ENCODE measurements around the gene NOVA2. TPM values are rescaled to one million over a fixed set of nuclear protein-coding genes. Genes with fewer than 3 reads are reported as not detected.

NOVA2 gene
- polyA plus RNA-seq (2013, experiment 1 of 2), result 0.93 TPM
- 0.98 TPM for polyA plus RNA-seq (2013, experiment 2 of 2)

GRCh38 chr19:45973553-45974338, at the start of gene NOVA2:
Gene NOVA2 (minus strand): TSS chr19:45973865. CDS start chr19:45973351, 514 bp downstream.
- no peak within 1 kb of the TSS for H3K27ac ChIP-seq (ENCODE audit: low read depth, low read length)
- H2BK15ac ChIP-seq (replicated peaks; ENCODE audit: low read depth), result no peak within 1 kb of the TSS
- no peaks in the 10 kb centered on the region for H3K27me3 ChIP-seq (ENCODE audit: insufficient read depth, low read length, poor library complexity)
- H3K23ac ChIP-seq (ENCODE audit: low read length), result no peak within 1 kb of the TSS
- H3K79me2 ChIP-seq (ENCODE audit: control insufficient read depth, insufficient read depth, low read length), result no peaks in the 10 kb centered on the region
- peak; percentile 89 for DNase-seq
- H3K4me1 ChIP-seq (ENCODE audit: control insufficient read depth, low read depth, low read length), result no peaks in the 10 kb centered on the region
- H3K79me1 ChIP-seq (ENCODE audit: low read length), result no peaks in the 10 kb centered on the region
- no peak within 1 kb of the TSS for H3K4me2 ChIP-seq (ENCODE audit: low read length)
- H4K5ac ChIP-seq (ENCODE audit: low read length), result no peak within 1 kb of the TSS
- H2BK5ac ChIP-seq (ENCODE audit: low read length), result no peak within 1 kb of the TSS
- no peak within 1 kb of the TSS for H3K4me3 ChIP-seq (ENCODE audit: low read length)
- no peak within 1 kb of the TSS for H3K9ac ChIP-seq (ENCODE audit: low read length)
- WGBS (ENCODE audit: extremely low coverage, insufficient coverage, low lambda C conversion rate), result no CpG with 5 or more reads among the region's 58 CpGs
- no peaks in the 10 kb centered on the region for H3K36me3 ChIP-seq (ENCODE audit: control insufficient read depth, insufficient read depth, low read length)
- no peak within 1 kb of the TSS for H3K18ac ChIP-seq (ENCODE audit: low read length)
- no peak within 1 kb of the TSS for H2AK5ac ChIP-seq (ENCODE audit: low read length)
- no peak within 1 kb of the TSS for H3K4ac ChIP-seq (ENCODE audit: low read depth, low read length)
- no peak within 1 kb of the TSS for H3K56ac ChIP-seq (ENCODE audit: low read length)
- no peak within 1 kb of the TSS for H4K8ac ChIP-seq (ENCODE audit: low read depth, low read length)
- no peak within 1 kb of the TSS for H2BK120ac ChIP-seq (ENCODE audit: low read depth, low read length)

GRCh38 chr19:46023311-46023779, 49.7 kb upstream of the NOVA2 start:
- H4K5ac ChIP-seq (ENCODE audit: low read length), result no peak overlapping the region
- H2BK15ac ChIP-seq (replicated peaks; ENCODE audit: low read depth), result no peak overlapping the region
- H2AK5ac ChIP-seq (ENCODE audit: low read length), result no peak overlapping the region
- H3K79me1 ChIP-seq (ENCODE audit: low read length), result no peaks in the 10 kb centered on the region
- no peaks in the 10 kb centered on the region for H3K79me2 ChIP-seq (ENCODE audit: control insufficient read depth, insufficient read depth, low read length)
- no peak for DNase-seq
- H3K27me3 ChIP-seq (ENCODE audit: insufficient read depth, low read length, poor library complexity), result no peaks in the 10 kb centered on the region
- no peaks in the 10 kb centered on the region for H3K4me1 ChIP-seq (ENCODE audit: control insufficient read depth, low read depth, low read length)
- no peak overlapping the region for H3K56ac ChIP-seq (ENCODE audit: low read length)
- H3K9ac ChIP-seq (ENCODE audit: low read length), result no peak overlapping the region
- H3K4ac ChIP-seq (ENCODE audit: low read depth, low read length), result no peak overlapping the region
- H2BK120ac ChIP-seq (ENCODE audit: low read depth, low read length), result no peak overlapping the region
- H3K18ac ChIP-seq (ENCODE audit: low read length), result no peak overlapping the region
- H2BK5ac ChIP-seq (ENCODE audit: low read length), result no peak overlapping the region
- no peak overlapping the region for H4K8ac ChIP-seq (ENCODE audit: low read depth, low read length)
- H3K27ac ChIP-seq (ENCODE audit: low read depth, low read length), result no peak overlapping the region
- H3K23ac ChIP-seq (ENCODE audit: low read length), result no peak overlapping the region
- no peaks in the 10 kb centered on the region for H3K36me3 ChIP-seq (ENCODE audit: control insufficient read depth, insufficient read depth, low read length)
- no CpG with 5 or more reads among the region's 11 CpGs for WGBS (ENCODE audit: extremely low coverage, insufficient coverage, low lambda C conversion rate)
- no peak overlapping the region for H3K4me3 ChIP-seq (ENCODE audit: low read length)
- H3K4me2 ChIP-seq (ENCODE audit: low read length), result no peak overlapping the region

- Histone ChIP-seq H3K27me3 (ENCODE audit: insufficient read depth, low read length, poor library complexity) (no peaks in the 10 kb centered on the region), H3K4me1 (ENCODE audit: control insufficient read depth, low read depth, low read length) (no peaks in the 10 kb centered on the region), H3K4me2 (ENCODE audit: low read length) (no peak within 1 kb of the TSS), H3K23ac (ENCODE audit: low read length) (no peak within 1 kb of the TSS), H4K5ac (ENCODE audit: low read length) (no peak within 1 kb of the TSS), H3K4ac (ENCODE audit: low read depth, low read length) (no peak within 1 kb of the TSS), H3K79me2 (ENCODE audit: control insufficient read depth, insufficient read depth, low read length) (no peaks in the 10 kb centered on the region), H3K27ac (ENCODE audit: low read depth, low read length) (no peak within 1 kb of the TSS), H3K18ac (ENCODE audit: low read length) (no peak within 1 kb of the TSS), H2BK5ac (ENCODE audit: low read length) (no peak within 1 kb of the TSS), H4K8ac (ENCODE audit: low read depth, low read length) (no peak within 1 kb of the TSS), H2BK120ac (ENCODE audit: low read depth, low read length) (no peak within 1 kb of the TSS), H3K56ac (ENCODE audit: low read length) (no peak within 1 kb of the TSS), H2AK5ac (ENCODE audit: low read length) (no peak within 1 kb of the TSS), H3K9ac (ENCODE audit: low read length) (no peak within 1 kb of the TSS), H3K36me3 (ENCODE audit: control insufficient read depth, insufficient read depth, low read length) (no peaks in the 10 kb centered on the region), H3K79me1 (ENCODE audit: low read length) (no peaks in the 10 kb centered on the region), H3K4me3 (ENCODE audit: low read length) (no peak within 1 kb of the TSS), H2BK15ac (replicated peaks; ENCODE audit: low read depth) (no peak within 1 kb of the TSS)
- DNase-seq, result no peak
- WGBS (ENCODE audit: extremely low coverage, insufficient coverage, low lambda C conversion rate), result no CpG with 5 or more reads among the region's 47 CpGs
Measured at GRCh38 chr19:46022431-46023310, 49.0 kb upstream of the NOVA2 start, which contains the start of gene PGLYRP1. Gene PGLYRP1 (minus strand): TSS chr19:46023053. CDS start chr19:46023021, 32 bp downstream.

GRCh38 chr19:46022061-46022430, 48.4 kb upstream of the NOVA2 start:
- Histone ChIP-seq H3K23ac (ENCODE audit: low read length) (no peak overlapping the region), H3K79me2 (ENCODE audit: control insufficient read depth, insufficient read depth, low read length) (no peaks in the 10 kb centered on the region), H2AK5ac (ENCODE audit: low read length) (no peak overlapping the region), H3K4ac (ENCODE audit: low read depth, low read length) (no peak overlapping the region), H2BK15ac (replicated peaks; ENCODE audit: low read depth) (no peak overlapping the region), H3K36me3 (ENCODE audit: control insufficient read depth, insufficient read depth, low read length) (no peaks in the 10 kb centered on the region), H3K4me2 (ENCODE audit: low read length) (no peak overlapping the region), H3K4me1 (ENCODE audit: control insufficient read depth, low read depth, low read length) (no peaks in the 10 kb centered on the region), H4K5ac (ENCODE audit: low read length) (no peak overlapping the region), H3K27ac (ENCODE audit: low read depth, low read length) (no peak overlapping the region), H3K27me3 (ENCODE audit: insufficient read depth, low read length, poor library complexity) (no peaks in the 10 kb centered on the region), H3K56ac (ENCODE audit: low read length) (no peak overlapping the region), H3K79me1 (ENCODE audit: low read length) (no peaks in the 10 kb centered on the region), H2BK120ac (ENCODE audit: low read depth, low read length) (no peak overlapping the region), H4K8ac (ENCODE audit: low read depth, low read length) (no peak overlapping the region), H3K9ac (ENCODE audit: low read length) (no peak overlapping the region), H3K18ac (ENCODE audit: low read length) (no peak overlapping the region), H2BK5ac (ENCODE audit: low read length) (no peak overlapping the region), H3K4me3 (ENCODE audit: low read length) (no peak overlapping the region)
- WGBS (ENCODE audit: extremely low coverage, insufficient coverage, low lambda C conversion rate), result no CpG with 5 or more reads among the region's 12 CpGs
- no peak for DNase-seq

- no peak overlapping the region for H3K4me3 ChIP-seq (ENCODE audit: low read length)
- no peak overlapping the region for H3K56ac ChIP-seq (ENCODE audit: low read length)
- no peaks in the 10 kb centered on the region for H3K27me3 ChIP-seq (ENCODE audit: insufficient read depth, low read length, poor library complexity)
- H2BK5ac ChIP-seq (ENCODE audit: low read length), result no peak overlapping the region
- H3K27ac ChIP-seq (ENCODE audit: low read depth, low read length), result no peak overlapping the region
- H2AK5ac ChIP-seq (ENCODE audit: low read length), result no peak overlapping the region
- no peak overlapping the region for H4K5ac ChIP-seq (ENCODE audit: low read length)
- H3K23ac ChIP-seq (ENCODE audit: low read length), result no peak overlapping the region
- no peaks in the 10 kb centered on the region for H3K79me2 ChIP-seq (ENCODE audit: control insufficient read depth, insufficient read depth, low read length)
- H2BK15ac ChIP-seq (replicated peaks; ENCODE audit: low read depth), result no peak overlapping the region
- no peak overlapping the region for H3K4ac ChIP-seq (ENCODE audit: low read depth, low read length)
- H3K36me3 ChIP-seq (ENCODE audit: control insufficient read depth, insufficient read depth, low read length), result no peaks in the 10 kb centered on the region
- H3K9ac ChIP-seq (ENCODE audit: low read length), result no peak overlapping the region
- WGBS (ENCODE audit: extremely low coverage, insufficient coverage, low lambda C conversion rate), result no CpG with 5 or more reads among the region's 11 CpGs
- no peaks in the 10 kb centered on the region for H3K79me1 ChIP-seq (ENCODE audit: low read length)
- DNase-seq, result peak; percentile 16
- no peak overlapping the region for H4K8ac ChIP-seq (ENCODE audit: low read depth, low read length)
- H3K4me2 ChIP-seq (ENCODE audit: low read length), result no peak overlapping the region
- no peak overlapping the region for H3K18ac ChIP-seq (ENCODE audit: low read length)
- H3K4me1 ChIP-seq (ENCODE audit: control insufficient read depth, low read depth, low read length), result no peaks in the 10 kb centered on the region
- H2BK120ac ChIP-seq (ENCODE audit: low read depth, low read length), result no peak overlapping the region
Measured at GRCh38 chr19:46021531-46022041, 47.9 kb upstream of the NOVA2 start.
